ENCODE measurements around the gene DCXR. TPM values are rescaled to one million over a fixed set of nuclear protein-coding genes. Genes with fewer than 3 reads are reported as not detected.

DCXR gene
- total and polyA plus RNA-seq, 10 of the 15 experiments (the other 5 are each of a cell fraction or from before 2014, with no cell fraction given) = 12.3 to 139 (median 88.9) TPM

DNA sequence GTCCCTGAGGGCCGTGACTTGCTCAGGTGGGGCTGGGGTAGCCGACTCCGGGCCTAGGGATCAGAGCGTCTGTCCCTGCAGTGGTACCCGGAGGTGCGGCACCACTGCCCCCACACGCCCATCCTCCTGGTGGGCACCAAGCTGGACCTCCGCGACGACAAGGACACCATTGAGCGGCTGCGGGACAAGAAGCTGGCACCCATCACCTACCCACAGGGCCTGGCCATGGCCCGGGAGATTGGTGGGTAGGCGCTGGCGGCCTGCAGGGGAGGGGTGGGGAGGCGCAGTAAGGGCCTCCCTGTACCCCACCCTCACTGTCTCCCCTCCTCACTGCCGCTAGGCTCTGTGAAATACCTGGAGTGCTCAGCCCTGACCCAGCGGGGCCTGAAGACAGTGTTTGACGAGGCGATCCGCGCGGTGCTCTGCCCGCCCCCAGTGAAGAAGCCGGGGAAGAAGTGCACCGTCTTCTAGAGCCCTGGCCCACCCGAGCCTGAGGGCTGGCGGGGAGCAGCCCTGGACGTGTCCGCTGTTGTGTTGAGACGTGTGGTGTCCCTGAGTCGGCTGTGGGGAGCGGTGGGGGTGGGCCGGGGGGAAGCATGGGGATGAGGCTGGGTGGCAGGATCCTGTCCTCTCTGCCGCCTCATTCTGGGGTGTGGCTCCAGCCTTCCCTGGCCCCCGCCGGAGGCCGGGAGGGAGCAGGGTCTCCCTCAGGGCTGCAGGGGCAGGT lies 4.0 kb downstream of the DCXR start:
- BruUV-seq (replicated peaks) = no TSS peak
- H3K27ac ChIP-seq (ENCODE audit: control insufficient read depth, insufficient read depth) = no peak overlapping the region
- no peak overlapping the region for H3K9ac ChIP-seq (ENCODE audit: control insufficient read depth, insufficient read depth, low read length)
- no peak overlapping the region for H3K4me3 ChIP-seq
- FAIRE-seq = no peak
- intact Hi-C loops (cut with micrococcal nuclease; ENCODE audit: unreplicated experiment) (no loop called here), in situ Hi-C loops (cut with MboI) (no loop called here)
- ChIA-PET RAD21 (ENCODE audit: unreplicated experiment) (no interaction called here), CTCF (no interaction called here), POLR2A (interaction anchor here (0.6 kb wide), 1 partner anchor 427 kb away, joined by 3 read pairs; no protein-coding TSS in a partner anchor), SMC1A (ENCODE audit: uncharacterized antibody, unreplicated experiment) (no interaction called here)
- no peak overlapping the region for H3K4me2 ChIP-seq (ENCODE audit: control insufficient read depth, insufficient read depth)
- WGBS (ENCODE audit: insufficient coverage, insufficient replicate concordance, low lambda C conversion rate, missing lambda C conversion rate) = 81% methylated on average over 31 of the region's 38 CpGs
- H3K4me1 ChIP-seq (ENCODE audit: control insufficient read depth, insufficient read depth, low read length) = peaks cover 10% of the 10 kb centered on the region
- no peaks in the 10 kb centered on the region; a peak in 2 of 4 replicates for H3K36me3 ChIP-seq (ENCODE audit: control insufficient read depth in 2 of 2, insufficient read depth in 2 of 2, low read length in 1 of 2)
- no peak overlapping the region for H2AFZ ChIP-seq (ENCODE audit: control insufficient read depth, low read depth, low read length)
- no peak for DNase-seq (ENCODE audit: low read depth, low spot score)
- H4K20me1 ChIP-seq (ENCODE audit: control insufficient read depth, insufficient read depth) = no peaks in the 10 kb centered on the region
- no peaks in the 10 kb centered on the region for H3K27me3 ChIP-seq (replicated peaks in 1 of 2; ENCODE audit: control insufficient read depth in 2 of 2, insufficient read depth in 2 of 2, low read length in 1 of 2)
- H3K79me2 ChIP-seq (ENCODE audit: control insufficient read depth, insufficient read depth, low read length) = peaks cover 5% of the 10 kb centered on the region
- H3K9me3 ChIP-seq (replicated peaks; ENCODE audit: control insufficient read depth, insufficient read depth, low read length) = no peaks in the 10 kb centered on the region
- no peak for ATAC-seq
- TF ChIP-seq, protein P1, sequence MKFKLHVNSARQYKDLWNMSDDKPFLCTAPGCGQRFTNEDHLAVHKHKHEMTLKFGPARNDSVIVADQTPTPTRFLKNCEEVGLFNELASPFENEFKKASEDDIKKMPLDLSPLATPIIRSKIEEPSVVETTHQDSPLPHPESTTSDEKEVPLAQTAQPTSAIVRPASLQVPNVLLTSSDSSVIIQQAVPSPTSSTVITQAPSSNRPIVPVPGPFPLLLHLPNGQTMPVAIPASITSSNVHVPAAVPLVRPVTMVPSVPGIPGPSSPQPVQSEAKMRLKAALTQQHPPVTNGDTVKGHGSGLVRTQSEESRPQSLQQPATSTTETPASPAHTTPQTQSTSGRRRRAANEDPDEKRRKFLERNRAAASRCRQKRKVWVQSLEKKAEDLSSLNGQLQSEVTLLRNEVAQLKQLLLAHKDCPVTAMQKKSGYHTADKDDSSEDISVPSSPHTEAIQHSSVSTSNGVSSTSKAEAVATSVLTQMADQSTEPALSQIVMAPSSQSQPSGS (IDR thresholded peaks at IDR 0.05; ENCODE audit: low read length) = no peak
- TF ChIP-seq CBFB (IDR thresholded peaks at IDR 0.05; ENCODE audit: low read depth) = no peak
- TF ChIP-seq ZNF207 (IDR thresholded peaks at IDR 0.05; ENCODE audit: borderline replicate concordance) = no peak
- no peak for TF ChIP-seq ZNF24 (IDR thresholded peaks at IDR 0.05)
- TF ChIP-seq RCOR1 (conservative IDR thresholded peaks at IDR 0.05; ENCODE audit: low read depth, low read length) = no peak
- no peak for TF ChIP-seq NBN (IDR thresholded peaks at IDR 0.05)
- no peak for TF ChIP-seq DPF2 (IDR thresholded peaks at IDR 0.05)
- no peak for TF ChIP-seq EZH2 (IDR thresholded peaks at IDR 0.05; ENCODE audit: borderline replicate concordance, control insufficient read depth, low read depth, low read length)
- TF ChIP-seq, protein P2, sequence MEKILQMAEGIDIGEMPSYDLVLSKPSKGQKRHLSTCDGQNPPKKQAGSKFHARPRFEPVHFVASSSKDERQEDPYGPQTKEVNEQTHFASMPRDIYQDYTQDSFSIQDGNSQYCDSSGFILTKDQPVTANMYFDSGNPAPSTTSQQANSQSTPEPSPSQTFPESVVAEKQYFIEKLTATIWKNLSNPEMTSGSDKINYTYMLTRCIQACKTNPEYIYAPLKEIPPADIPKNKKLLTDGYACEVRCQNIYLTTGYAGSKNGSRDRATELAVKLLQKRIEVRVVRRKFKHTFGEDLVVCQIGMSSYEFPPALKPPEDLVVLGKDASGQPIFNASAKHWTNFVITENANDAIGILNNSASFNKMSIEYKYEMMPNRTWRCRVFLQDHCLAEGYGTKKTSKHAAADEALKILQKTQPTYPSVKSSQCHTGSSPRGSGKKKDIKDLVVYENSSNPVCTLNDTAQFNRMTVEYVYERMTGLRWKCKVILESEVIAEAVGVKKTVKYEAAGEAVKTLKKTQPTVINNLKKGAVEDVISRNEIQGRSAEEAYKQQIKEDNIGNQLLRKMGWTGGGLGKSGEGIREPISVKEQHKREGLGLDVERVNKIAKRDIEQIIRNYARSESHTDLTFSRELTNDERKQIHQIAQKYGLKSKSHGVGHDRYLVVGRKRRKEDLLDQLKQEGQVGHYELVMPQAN (conservative IDR thresholded peaks at IDR 0.05) = no peak
- TF ChIP-seq FOXM1 (IDR thresholded peaks at IDR 0.05; ENCODE audit: low read depth, low read length) = no peak
- TF ChIP-seq, protein P3, sequence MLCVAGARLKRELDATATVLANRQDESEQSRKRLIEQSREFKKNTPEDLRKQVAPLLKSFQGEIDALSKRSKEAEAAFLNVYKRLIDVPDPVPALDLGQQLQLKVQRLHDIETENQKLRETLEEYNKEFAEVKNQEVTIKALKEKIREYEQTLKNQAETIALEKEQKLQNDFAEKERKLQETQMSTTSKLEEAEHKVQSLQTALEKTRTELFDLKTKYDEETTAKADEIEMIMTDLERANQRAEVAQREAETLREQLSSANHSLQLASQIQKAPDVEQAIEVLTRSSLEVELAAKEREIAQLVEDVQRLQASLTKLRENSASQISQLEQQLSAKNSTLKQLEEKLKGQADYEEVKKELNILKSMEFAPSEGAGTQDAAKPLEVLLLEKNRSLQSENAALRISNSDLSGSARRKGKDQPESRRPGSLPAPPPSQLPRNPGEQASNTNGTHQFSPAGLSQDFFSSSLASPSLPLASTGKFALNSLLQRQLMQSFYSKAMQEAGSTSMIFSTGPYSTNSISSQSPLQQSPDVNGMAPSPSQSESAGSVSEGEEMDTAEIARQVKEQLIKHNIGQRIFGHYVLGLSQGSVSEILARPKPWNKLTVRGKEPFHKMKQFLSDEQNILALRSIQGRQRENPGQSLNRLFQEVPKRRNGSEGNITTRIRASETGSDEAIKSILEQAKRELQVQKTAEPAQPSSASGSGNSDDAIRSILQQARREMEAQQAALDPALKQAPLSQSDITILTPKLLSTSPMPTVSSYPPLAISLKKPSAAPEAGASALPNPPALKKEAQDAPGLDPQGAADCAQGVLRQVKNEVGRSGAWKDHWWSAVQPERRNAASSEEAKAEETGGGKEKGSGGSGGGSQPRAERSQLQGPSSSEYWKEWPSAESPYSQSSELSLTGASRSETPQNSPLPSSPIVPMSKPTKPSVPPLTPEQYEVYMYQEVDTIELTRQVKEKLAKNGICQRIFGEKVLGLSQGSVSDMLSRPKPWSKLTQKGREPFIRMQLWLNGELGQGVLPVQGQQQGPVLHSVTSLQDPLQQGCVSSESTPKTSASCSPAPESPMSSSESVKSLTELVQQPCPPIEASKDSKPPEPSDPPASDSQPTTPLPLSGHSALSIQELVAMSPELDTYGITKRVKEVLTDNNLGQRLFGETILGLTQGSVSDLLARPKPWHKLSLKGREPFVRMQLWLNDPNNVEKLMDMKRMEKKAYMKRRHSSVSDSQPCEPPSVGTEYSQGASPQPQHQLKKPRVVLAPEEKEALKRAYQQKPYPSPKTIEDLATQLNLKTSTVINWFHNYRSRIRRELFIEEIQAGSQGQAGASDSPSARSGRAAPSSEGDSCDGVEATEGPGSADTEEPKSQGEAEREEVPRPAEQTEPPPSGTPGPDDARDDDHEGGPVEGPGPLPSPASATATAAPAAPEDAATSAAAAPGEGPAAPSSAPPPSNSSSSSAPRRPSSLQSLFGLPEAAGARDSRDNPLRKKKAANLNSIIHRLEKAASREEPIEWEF (IDR thresholded peaks at IDR 0.05; ENCODE audit: insufficient replicate concordance, low read depth, low read length) = no peak
- TF ChIP-seq, protein P4, sequence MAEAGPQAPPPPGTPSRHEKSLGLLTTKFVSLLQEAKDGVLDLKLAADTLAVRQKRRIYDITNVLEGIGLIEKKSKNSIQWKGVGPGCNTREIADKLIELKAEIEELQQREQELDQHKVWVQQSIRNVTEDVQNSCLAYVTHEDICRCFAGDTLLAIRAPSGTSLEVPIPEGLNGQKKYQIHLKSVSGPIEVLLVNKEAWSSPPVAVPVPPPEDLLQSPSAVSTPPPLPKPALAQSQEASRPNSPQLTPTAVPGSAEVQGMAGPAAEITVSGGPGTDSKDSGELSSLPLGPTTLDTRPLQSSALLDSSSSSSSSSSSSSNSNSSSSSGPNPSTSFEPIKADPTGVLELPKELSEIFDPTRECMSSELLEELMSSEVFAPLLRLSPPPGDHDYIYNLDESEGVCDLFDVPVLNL (IDR thresholded peaks at IDR 0.05; ENCODE audit: low read depth, low read length) = no peak
- no peak for TF ChIP-seq SIX5 (IDR thresholded peaks at IDR 0.05; ENCODE audit: low read depth, low read length, severe bottlenecking)
- no peak for TF ChIP-seq FOS (IDR thresholded peaks at IDR 0.05; ENCODE audit: borderline replicate concordance, extremely low read depth, insufficient read length)
